HepG2 (cell line): Measurements from ENCODE around the gene ENTHD1. TPM values are rescaled to one million over a fixed set of nuclear protein-coding genes. Genes with fewer than 3 reads are reported as not detected.

Experiments used
- ATAC-seq: fragments of 200-7000 bp; cut with Tn5 transposase; 3 replicates; pipeline ENCODE4 v1.9.1; 2020; ENCODE audit warnings: mild to moderate bottlenecking, moderate library complexity
- BruUV-seq: library from RNA; stranded (reverse); fragments of 400-500 nt; replicated peaks from 2 replicates; lab custom pipeline; 2021; lab: Mats Ljungman, UMichigan
- CTCF ChIA-PET: fragments of 300-600 bp; formaldehyde crosslinking; extraction: SDS; loops from one replicate; lab custom pipeline; 2021; ENCODE audit warnings: low total read pairs, inconsistent platforms, low intra/inter-chr PET ratio; lab: Yijun Ruan, JAX
- POLR2A ChIA-PET: fragments of 350-600 bp; sonication (Branson Sonifier 250); formaldehyde crosslinking; loops from one replicate; lab custom pipeline; 2020; ENCODE audit warnings: antibody characterized with exemption, inconsistent platforms; lab: Yijun Ruan, JAX
- DNase-seq: peaks from one replicate; pipeline ENCODE4 v3.0.0-alpha.2; 2015; ENCODE audit warnings: low spot score
- FAIRE-seq: peaks from 3 replicates; lab custom pipeline; 2011; peaks lifted over from hg19 to GRCh38; lab: Jason Lieb, UNC
- H2AFZ ChIP-seq: one replicate; pipeline ENCODE4 v1.6.1; 2011; ENCODE audit warnings: low read length, inconsistent platforms
- H3K27ac ChIP-seq: fragments of 300-600 bp; 3 replicates; pipeline ENCODE4 v1.8.0; 2011; ENCODE audit warnings: mixed run types, mild to moderate bottlenecking, mixed read lengths, low read length, inconsistent platforms; ENCODE audit not compliant: insufficient read depth; ENCODE audit errors: extremely low read length
- H3K27me3 ChIP-seq, 2 experiments: fragments of 200-600 bp in 1 of 2; 2 replicates in 1 of 2; 3 replicates in 1 of 2; pipeline versions ENCODE4 v1.6.0 to v1.8.0; 2011; ENCODE audit warnings: low read length in 2 of 2, mild to moderate bottlenecking in 2 of 2, moderate library complexity in 2 of 2, inconsistent platforms in 1 of 2; ENCODE audit not compliant: insufficient read depth in 2 of 2, control insufficient read depth in 1 of 2
- H3K36me3 ChIP-seq, 2 experiments: fragments of 200-600 bp in 1 of 2; replicated peaks in 1 of 2; 2 replicates in 1 of 2; 3 replicates in 1 of 2; pipeline versions ENCODE4 v1.5.1 to v1.8.0; 2011; ENCODE audit warnings: low read length in 2 of 2, inconsistent platforms in 1 of 2; ENCODE audit not compliant: insufficient read depth in 2 of 2, control insufficient read depth in 1 of 2
- H3K4me1 ChIP-seq: 2 replicates; pipeline ENCODE4 v1.5.1; 2012; ENCODE audit warnings: low read length, inconsistent platforms; ENCODE audit not compliant: insufficient read depth
- H3K4me2 ChIP-seq: 2 replicates; pipeline ENCODE4 v1.6.0; 2011; ENCODE audit warnings: low read depth, low read length, inconsistent platforms
- H3K4me3 ChIP-seq, 3 experiments: fragments of 200-600 bp in 1 of 3; sonication (generic), shearing (Covaris generic) in 1 of 3; replicated peaks in 1 of 3; 2 replicates each; pipeline ENCODE4 v1.5.1; 2011 to 2016; ENCODE audit warnings: low read length in 3 of 3, inconsistent platforms in 2 of 3, low read depth in 2 of 3, mild to moderate bottlenecking in 2 of 3, control low read depth in 1 of 3, mixed read lengths in 1 of 3; ENCODE audit not compliant: insufficient read depth in 1 of 3
- H3K79me2 ChIP-seq: one replicate; pipeline ENCODE4 v1.6.1; 2011; ENCODE audit warnings: low read length, inconsistent platforms; ENCODE audit not compliant: insufficient read depth
- H3K9ac ChIP-seq: 2 replicates; pipeline ENCODE4 v1.6.0; 2011; ENCODE audit warnings: mild to moderate bottlenecking, low read depth, low read length, inconsistent platforms; ENCODE audit not compliant: insufficient read depth
- H3K9me3 ChIP-seq: 2 replicates; pipeline ENCODE4 v1.5.1; 2012; ENCODE audit warnings: mild to moderate bottlenecking, low read length
- H4K20me1 ChIP-seq: 2 replicates; pipeline ENCODE4 v1.6.0; 2011; ENCODE audit warnings: inconsistent platforms, mild to moderate bottlenecking, low read length, moderate library complexity; ENCODE audit not compliant: insufficient read depth
- BHLHE40 ChIP-seq: IDR thresholded peaks from 2 replicates; pipeline ENCODE4 v1.6.1; 2011; ENCODE audit warnings: low read length, improper control_type of control experiment
- JUND ChIP-seq: sonication (generic); formaldehyde crosslinking; IDR thresholded peaks from 2 replicates; pipeline ENCODE4 v1.8.0; 2022; ENCODE audit warnings: mild to moderate bottlenecking, missing genetic modification reagents
- KDM1A ChIP-seq: IDR thresholded peaks from 2 replicates; pipeline ENCODE4 v1.6.1; 2016; ENCODE audit warnings: missing compliant biosample characterization
- PHB2 ChIP-seq: fragments of 450-650 bp; IDR thresholded peaks from 2 replicates; pipeline ENCODE4 v1.6.1; 2018; ENCODE audit not compliant: partially characterized antibody
- RAD51 ChIP-seq: fragments of 450-650 bp; IDR thresholded peaks from 2 replicates; pipeline ENCODE4 v1.6.1; 2016; ENCODE audit warnings: borderline replicate concordance
- STAG1 ChIP-seq: sonication (generic); formaldehyde crosslinking; IDR thresholded peaks from 2 replicates; pipeline ENCODE4 v1.4.0; 2020; ENCODE audit warnings: missing genetic modification reagents
- ZFP36L2 ChIP-seq: sonication (generic); formaldehyde crosslinking; IDR thresholded peaks from 2 replicates; pipeline ENCODE4 v1.4.0; 2020; ENCODE audit warnings: missing genetic modification reagents
- ZNF296 ChIP-seq: sonication (generic); formaldehyde crosslinking; conservative IDR thresholded peaks from 2 replicates; pipeline ENCODE4 v1.5.0; 2020; ENCODE audit warnings: mild to moderate bottlenecking, missing genetic modification reagents
- ZNF33A ChIP-seq: sonication (generic); formaldehyde crosslinking; IDR thresholded peaks from 2 replicates; pipeline ENCODE4 v1.5.1; 2020; ENCODE audit warnings: missing genetic modification reagents, mild to moderate bottlenecking, moderate library complexity, borderline replicate concordance
- WGBS: methylation state at CpG from one replicate; pipeline ENCODE4 v1.1.6; 2017; ENCODE audit warnings: low lambda C conversion rate; 5-methylcytosine and 5-hydroxymethylcytosine counted together
- in situ Hi-C: cut with HindIII; loops from 2 replicates; pipeline ENCODE4 v1.10.0; 2017; ENCODE audit warnings: low pct_unique_long_range_greater_than_20kb; ENCODE audit not compliant: extremely low pct_ligation_motif_present
- intact Hi-C: fragments of 100-400 bp; cut with micrococcal nuclease; formaldehyde crosslinking; loops from one replicate; pipeline ENCODE4 v1.10.0; 2022; ENCODE audit not compliant: unreplicated experiment
- polyA plus RNA-seq, 8 experiments: library from polyadenylated mRNA; depleted of rRNA in 3 of 8; stranded (reverse) in 7 of 8; unstranded in 1 of 8; fragments of >200 nt; fragmentation: Illumina TruSeq in 4 of 8; extraction: Trizol in 4 of 8; gene quantifications; 2 replicates each; pipeline versions ENCODE4 v1.2.1 to v1.2.3, GENCODE V29; 2011 to 2016; ENCODE audit warnings: low read depth in 4 of 8, missing spikeins in 1 of 8, mixed read lengths in 1 of 8; ENCODE audit not compliant: insufficient read depth in 1 of 8
- total RNA-seq, 5 experiments: library from RNA; depleted of rRNA; stranded (reverse); fragments of >200 nt; fragmentation: Illumina TruSeq; extraction: Trizol; gene quantifications; 2 replicates each; pipeline ENCODE4 v1.2.3, GENCODE V29; 2016; ENCODE audit warnings: low read depth in 1 of 5
- TF ChIP-seq, protein P1 (sequence below): sonication (generic); formaldehyde crosslinking; IDR thresholded peaks from 2 replicates; pipeline ENCODE4 v1.8.0; 2022; ENCODE audit warnings: mild to moderate bottlenecking, missing genetic modification reagents
- TF ChIP-seq, protein P2 (sequence below): sonication (generic); formaldehyde crosslinking; IDR thresholded peaks from 2 replicates; pipeline ENCODE4 v1.9.0; 2021; ENCODE audit warnings: missing genetic modification reagents, borderline replicate concordance
- TF ChIP-seq, protein P3 (sequence below): IDR thresholded peaks from 2 replicates; pipeline ENCODE4 v1.6.1; 2016; ENCODE audit warnings: low read depth, control low read depth

ENTHD1 gene
- total and polyA plus RNA-seq, 2 of the 13 experiments (the other 11 are each of a cell fraction or from before 2014, with no cell fraction given): not detected

DNA sequence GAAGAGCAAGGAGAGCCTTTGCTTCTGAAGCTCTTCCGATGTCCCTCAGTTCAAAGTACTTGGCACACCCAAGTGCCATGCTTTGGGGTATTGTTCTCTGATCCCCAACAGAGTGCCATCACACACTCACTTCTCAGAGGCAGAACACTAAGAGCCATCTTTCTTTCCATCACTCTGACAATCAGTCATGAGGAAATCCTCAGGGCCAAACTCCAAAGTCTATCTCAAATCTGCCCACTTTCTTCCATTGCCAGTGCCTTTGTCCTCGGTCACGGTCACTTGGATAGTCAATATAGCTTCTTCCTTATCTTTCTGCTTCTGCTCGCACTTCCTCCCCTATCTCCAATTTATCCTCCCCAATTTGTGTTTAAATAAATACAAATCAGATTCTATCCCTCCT lies 90.9 kb downstream of the ENTHD1 start:
- H3K4me2 ChIP-seq: no peak overlapping the region
- TF ChIP-seq ZNF296 (CRISPR knock-in tag): no peak
- TF ChIP-seq KDM1A (CRISPR knock-in tag): no peak
- no peak for TF ChIP-seq ZNF33A (CRISPR knock-in tag)
- TF ChIP-seq JUND (CRISPR knock-in tag): no peak
- TF ChIP-seq ZFP36L2 (CRISPR knock-in tag): no peak
- no peak for TF ChIP-seq STAG1
- TF ChIP-seq BHLHE40: no peak
- no peak for TF ChIP-seq PHB2
- TF ChIP-seq, protein P1, sequence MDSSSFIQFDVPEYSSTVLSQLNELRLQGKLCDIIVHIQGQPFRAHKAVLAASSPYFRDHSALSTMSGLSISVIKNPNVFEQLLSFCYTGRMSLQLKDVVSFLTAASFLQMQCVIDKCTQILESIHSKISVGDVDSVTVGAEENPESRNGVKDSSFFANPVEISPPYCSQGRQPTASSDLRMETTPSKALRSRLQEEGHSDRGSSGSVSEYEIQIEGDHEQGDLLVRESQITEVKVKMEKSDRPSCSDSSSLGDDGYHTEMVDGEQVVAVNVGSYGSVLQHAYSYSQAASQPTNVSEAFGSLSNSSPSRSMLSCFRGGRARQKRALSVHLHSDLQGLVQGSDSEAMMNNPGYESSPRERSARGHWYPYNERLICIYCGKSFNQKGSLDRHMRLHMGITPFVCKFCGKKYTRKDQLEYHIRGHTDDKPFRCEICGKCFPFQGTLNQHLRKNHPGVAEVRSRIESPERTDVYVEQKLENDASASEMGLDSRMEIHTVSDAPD (CRISPR knock-in tag): no peak
- TF ChIP-seq, protein P2, sequence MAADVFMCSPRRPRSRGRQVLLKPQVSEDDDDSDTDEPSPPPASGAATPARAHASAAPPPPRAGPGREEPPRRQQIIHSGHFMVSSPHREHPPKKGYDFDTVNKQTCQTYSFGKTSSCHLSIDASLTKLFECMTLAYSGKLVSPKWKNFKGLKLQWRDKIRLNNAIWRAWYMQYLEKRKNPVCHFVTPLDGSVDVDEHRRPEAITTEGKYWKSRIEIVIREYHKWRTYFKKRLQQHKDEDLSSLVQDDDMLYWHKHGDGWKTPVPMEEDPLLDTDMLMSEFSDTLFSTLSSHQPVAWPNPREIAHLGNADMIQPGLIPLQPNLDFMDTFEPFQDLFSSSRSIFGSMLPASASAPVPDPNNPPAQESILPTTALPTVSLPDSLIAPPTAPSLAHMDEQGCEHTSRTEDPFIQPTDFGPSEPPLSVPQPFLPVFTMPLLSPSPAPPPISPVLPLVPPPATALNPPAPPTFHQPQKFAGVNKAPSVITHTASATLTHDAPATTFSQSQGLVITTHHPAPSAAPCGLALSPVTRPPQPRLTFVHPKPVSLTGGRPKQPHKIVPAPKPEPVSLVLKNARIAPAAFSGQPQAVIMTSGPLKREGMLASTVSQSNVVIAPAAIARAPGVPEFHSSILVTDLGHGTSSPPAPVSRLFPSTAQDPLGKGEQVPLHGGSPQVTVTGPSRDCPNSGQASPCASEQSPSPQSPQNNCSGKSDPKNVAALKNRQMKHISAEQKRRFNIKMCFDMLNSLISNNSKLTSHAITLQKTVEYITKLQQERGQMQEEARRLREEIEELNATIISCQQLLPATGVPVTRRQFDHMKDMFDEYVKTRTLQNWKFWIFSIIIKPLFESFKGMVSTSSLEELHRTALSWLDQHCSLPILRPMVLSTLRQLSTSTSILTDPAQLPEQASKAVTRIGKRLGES: no peak
- no peak for TF ChIP-seq RAD51
- TF ChIP-seq, protein P3, sequence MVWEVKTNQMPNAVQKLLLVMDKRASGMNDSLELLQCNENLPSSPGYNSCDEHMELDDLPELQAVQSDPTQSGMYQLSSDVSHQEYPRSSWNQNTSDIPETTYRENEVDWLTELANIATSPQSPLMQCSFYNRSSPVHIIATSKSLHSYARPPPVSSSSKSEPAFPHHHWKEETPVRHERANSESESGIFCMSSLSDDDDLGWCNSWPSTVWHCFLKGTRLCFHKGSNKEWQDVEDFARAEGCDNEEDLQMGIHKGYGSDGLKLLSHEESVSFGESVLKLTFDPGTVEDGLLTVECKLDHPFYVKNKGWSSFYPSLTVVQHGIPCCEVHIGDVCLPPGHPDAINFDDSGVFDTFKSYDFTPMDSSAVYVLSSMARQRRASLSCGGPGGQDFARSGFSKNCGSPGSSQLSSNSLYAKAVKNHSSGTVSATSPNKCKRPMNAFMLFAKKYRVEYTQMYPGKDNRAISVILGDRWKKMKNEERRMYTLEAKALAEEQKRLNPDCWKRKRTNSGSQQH: no peak
- no peaks in the 10 kb centered on the region for H3K4me1 ChIP-seq
- ChIA-PET POLR2A (no interaction called here), CTCF (no interaction called here)
- BruUV-seq: no TSS peak
- H3K9ac ChIP-seq: no peak overlapping the region
- H3K4me3 ChIP-seq: no peak overlapping the region
- FAIRE-seq (no peak), ATAC-seq (no peak), DNase-seq (no peak)
- H3K27me3 ChIP-seq: no peaks in the 10 kb centered on the region; a peak in 2 of 5 replicates
- intact Hi-C loops (no loop called here), in situ Hi-C loops (no loop called here)
- no peaks in the 10 kb centered on the region for H3K36me3 ChIP-seq
- H3K79me2 ChIP-seq: no peaks in the 10 kb centered on the region
- 2% methylated on average over 4 of the region's 4 CpGs for WGBS
- H3K27ac ChIP-seq: no peak overlapping the region
- no peaks in the 10 kb centered on the region for H4K20me1 ChIP-seq
- peaks cover 13% of the 10 kb centered on the region for H3K9me3 ChIP-seq
- H2AFZ ChIP-seq: no peak overlapping the region
